HepG2 (cell line): ENCODE data around the gene IPCEF1. TPM values are rescaled to one million over a fixed set of nuclear protein-coding genes. Genes with fewer than 3 reads are reported as not detected.

Source experiments
- ATAC-seq: fragments of 200-7000 bp; cut with Tn5 transposase; 3 replicates; pipeline ENCODE4 v1.9.1; 2020; ENCODE audit warnings: mild to moderate bottlenecking, moderate library complexity
- BruUV-seq: library from RNA; stranded (reverse); fragments of 400-500 nt; replicated peaks from 2 replicates; lab custom pipeline; 2021; lab: Mats Ljungman, UMichigan
- CTCF ChIA-PET: fragments of 300-600 bp; formaldehyde crosslinking; extraction: SDS; loops from one replicate; lab custom pipeline; 2021; ENCODE audit warnings: low total read pairs, inconsistent platforms, low intra/inter-chr PET ratio; lab: Yijun Ruan, JAX
- POLR2A ChIA-PET: fragments of 350-600 bp; sonication (Branson Sonifier 250); formaldehyde crosslinking; loops from one replicate; lab custom pipeline; 2020; ENCODE audit warnings: antibody characterized with exemption, inconsistent platforms; lab: Yijun Ruan, JAX
- DNase-seq: peaks from one replicate; pipeline ENCODE4 v3.0.0-alpha.2; 2015; ENCODE audit warnings: low spot score
- FAIRE-seq: peaks from 3 replicates; lab custom pipeline; 2011; peaks lifted over from hg19 to GRCh38; lab: Jason Lieb, UNC
- H2AFZ ChIP-seq: one replicate; pipeline ENCODE4 v1.6.1; 2011; ENCODE audit warnings: low read length, inconsistent platforms
- H3K27ac ChIP-seq: fragments of 300-600 bp; 3 replicates; pipeline ENCODE4 v1.8.0; 2011; ENCODE audit warnings: mixed run types, mild to moderate bottlenecking, mixed read lengths, low read length, inconsistent platforms; ENCODE audit not compliant: insufficient read depth; ENCODE audit errors: extremely low read length
- H3K27me3 ChIP-seq, 2 experiments: fragments of 200-600 bp in 1 of 2; 2 replicates in 1 of 2; 3 replicates in 1 of 2; pipeline versions ENCODE4 v1.6.0 to v1.8.0; 2011; ENCODE audit warnings: low read length in 2 of 2, mild to moderate bottlenecking in 2 of 2, moderate library complexity in 2 of 2, inconsistent platforms in 1 of 2; ENCODE audit not compliant: insufficient read depth in 2 of 2, control insufficient read depth in 1 of 2
- H3K36me3 ChIP-seq, 2 experiments: fragments of 200-600 bp in 1 of 2; replicated peaks in 1 of 2; 2 replicates in 1 of 2; 3 replicates in 1 of 2; pipeline versions ENCODE4 v1.5.1 to v1.8.0; 2011; ENCODE audit warnings: low read length in 2 of 2, inconsistent platforms in 1 of 2; ENCODE audit not compliant: insufficient read depth in 2 of 2, control insufficient read depth in 1 of 2
- H3K4me1 ChIP-seq: 2 replicates; pipeline ENCODE4 v1.5.1; 2012; ENCODE audit warnings: low read length, inconsistent platforms; ENCODE audit not compliant: insufficient read depth
- H3K4me2 ChIP-seq: 2 replicates; pipeline ENCODE4 v1.6.0; 2011; ENCODE audit warnings: low read depth, low read length, inconsistent platforms
- H3K4me3 ChIP-seq, 3 experiments: fragments of 200-600 bp in 1 of 3; sonication (generic), shearing (Covaris generic) in 1 of 3; replicated peaks in 1 of 3; 2 replicates each; pipeline ENCODE4 v1.5.1; 2011 to 2016; ENCODE audit warnings: low read length in 3 of 3, inconsistent platforms in 2 of 3, low read depth in 2 of 3, mild to moderate bottlenecking in 2 of 3, control low read depth in 1 of 3, mixed read lengths in 1 of 3; ENCODE audit not compliant: insufficient read depth in 1 of 3
- H3K79me2 ChIP-seq: one replicate; pipeline ENCODE4 v1.6.1; 2011; ENCODE audit warnings: low read length, inconsistent platforms; ENCODE audit not compliant: insufficient read depth
- H3K9ac ChIP-seq: 2 replicates; pipeline ENCODE4 v1.6.0; 2011; ENCODE audit warnings: mild to moderate bottlenecking, low read depth, low read length, inconsistent platforms; ENCODE audit not compliant: insufficient read depth
- H3K9me3 ChIP-seq: 2 replicates; pipeline ENCODE4 v1.5.1; 2012; ENCODE audit warnings: mild to moderate bottlenecking, low read length
- H4K20me1 ChIP-seq: 2 replicates; pipeline ENCODE4 v1.6.0; 2011; ENCODE audit warnings: inconsistent platforms, mild to moderate bottlenecking, low read length, moderate library complexity; ENCODE audit not compliant: insufficient read depth
- NBN ChIP-seq: fragments of 450-650 bp; conservative IDR thresholded peaks from 2 replicates; pipeline ENCODE4 v1.6.1; 2017
- PAWR ChIP-seq: sonication (generic); formaldehyde crosslinking; IDR thresholded peaks from 2 replicates; pipeline ENCODE4 v1.4.0; 2020; ENCODE audit warnings: missing genetic modification reagents, mild to moderate bottlenecking, borderline replicate concordance
- RNF2 ChIP-seq: fragments of 450-650 bp; conservative IDR thresholded peaks from 2 replicates; pipeline ENCODE4 v1.6.1; 2016; ENCODE audit warnings: low read depth
- RORA ChIP-seq: sonication (generic); formaldehyde crosslinking; IDR thresholded peaks from 2 replicates; pipeline ENCODE4 v1.5.0; 2020; ENCODE audit warnings: mild to moderate bottlenecking, missing genetic modification reagents, moderate library complexity
- TGIF2 ChIP-seq: IDR thresholded peaks from 2 replicates; pipeline ENCODE4 v1.6.1; 2016; ENCODE audit warnings: control low read depth, missing compliant biosample characterization
- ZMAT5 ChIP-seq: sonication (generic); formaldehyde crosslinking; IDR thresholded peaks from 2 replicates; pipeline ENCODE4 v1.5.0; 2020; ENCODE audit warnings: mild to moderate bottlenecking, low read depth, missing genetic modification reagents, borderline replicate concordance
- ZNF180 ChIP-seq: sonication (generic); formaldehyde crosslinking; IDR thresholded peaks from 2 replicates; pipeline ENCODE4 v1.4.0; 2020; ENCODE audit warnings: low read depth, missing genetic modification reagents, borderline replicate concordance
- ZNF33B ChIP-seq: sonication (generic); formaldehyde crosslinking; IDR thresholded peaks from 2 replicates; pipeline ENCODE4 v1.5.1; 2020; ENCODE audit warnings: mild to moderate bottlenecking, missing genetic modification reagents
- ZNF564 ChIP-seq: sonication (generic); formaldehyde crosslinking; IDR thresholded peaks from 2 replicates; pipeline ENCODE4 v1.8.1; 2023; ENCODE audit warnings: mild to moderate bottlenecking, missing genetic modification reagents
- ZNF710 ChIP-seq: sonication (generic); formaldehyde crosslinking; IDR thresholded peaks from 2 replicates; pipeline ENCODE4 v1.5.0; 2020; ENCODE audit warnings: mild to moderate bottlenecking, missing genetic modification reagents, borderline replicate concordance
- ZNF777 ChIP-seq: sonication (generic); formaldehyde crosslinking; IDR thresholded peaks from 2 replicates; pipeline ENCODE4 v1.4.0; 2020; ENCODE audit warnings: missing genetic modification reagents
- ZSCAN30 ChIP-seq: sonication (generic); formaldehyde crosslinking; IDR thresholded peaks from 2 replicates; pipeline ENCODE4 v1.5.0; 2020; ENCODE audit warnings: mild to moderate bottlenecking, missing genetic modification reagents
- WGBS: methylation state at CpG from one replicate; pipeline ENCODE4 v1.1.6; 2017; ENCODE audit warnings: low lambda C conversion rate; 5-methylcytosine and 5-hydroxymethylcytosine counted together
- in situ Hi-C: cut with HindIII; loops from 2 replicates; pipeline ENCODE4 v1.10.0; 2017; ENCODE audit warnings: low pct_unique_long_range_greater_than_20kb; ENCODE audit not compliant: extremely low pct_ligation_motif_present
- intact Hi-C: fragments of 100-400 bp; cut with micrococcal nuclease; formaldehyde crosslinking; loops from one replicate; pipeline ENCODE4 v1.10.0; 2022; ENCODE audit not compliant: unreplicated experiment
- polyA plus RNA-seq, 8 experiments: library from polyadenylated mRNA; depleted of rRNA in 3 of 8; stranded (reverse) in 7 of 8; unstranded in 1 of 8; fragments of >200 nt; fragmentation: Illumina TruSeq in 4 of 8; extraction: Trizol in 4 of 8; gene quantifications; 2 replicates each; pipeline versions ENCODE4 v1.2.1 to v1.2.3, GENCODE V29; 2011 to 2016; ENCODE audit warnings: low read depth in 4 of 8, missing spikeins in 1 of 8, mixed read lengths in 1 of 8; ENCODE audit not compliant: insufficient read depth in 1 of 8
- total RNA-seq, 5 experiments: library from RNA; depleted of rRNA; stranded (reverse); fragments of >200 nt; fragmentation: Illumina TruSeq; extraction: Trizol; gene quantifications; 2 replicates each; pipeline ENCODE4 v1.2.3, GENCODE V29; 2016; ENCODE audit warnings: low read depth in 1 of 5
- TF ChIP-seq, protein P1 (sequence below): sonication (generic); formaldehyde crosslinking; IDR thresholded peaks from 2 replicates; pipeline ENCODE4 v1.4.0; 2020; ENCODE audit warnings: missing genetic modification reagents, mild to moderate bottlenecking, borderline replicate concordance
- TF ChIP-seq, protein P2 (sequence below): sonication (generic); formaldehyde crosslinking; IDR thresholded peaks from 2 replicates; pipeline ENCODE4 v1.5.1; 2020; ENCODE audit warnings: missing genetic modification reagents, mild to moderate bottlenecking, borderline replicate concordance

IPCEF1 gene
- total and polyA plus RNA-seq, 2 of the 13 experiments (the other 11 are each of a cell fraction or from before 2014, with no cell fraction given), result 0.03 TPM; not detected in 1

- Histone ChIP-seq H3K4me1 (no peaks in the 10 kb centered on the region), H3K36me3 (no peaks in the 10 kb centered on the region), H3K4me2 (no peak overlapping the region), H3K79me2 (no peaks in the 10 kb centered on the region), H4K20me1 (no peaks in the 10 kb centered on the region), H2AFZ (no peak overlapping the region), H3K27me3 (peaks cover 0 to 40% of the 10 kb centered on the region in 2 experiments; a peak in 2 of 5 replicates), H3K4me3 (no peak overlapping the region), H3K9me3 (no peaks in the 10 kb centered on the region), H3K9ac (no peak overlapping the region), H3K27ac (no peak overlapping the region)
- FAIRE-seq, result no peak
- no peak for TF ChIP-seq ZNF180 (CRISPR knock-in tag)
- TF ChIP-seq NBN, result no peak
- TF ChIP-seq ZSCAN30 (CRISPR knock-in tag), result no peak
- TF ChIP-seq TGIF2 (CRISPR knock-in tag), result no peak
- no peak for TF ChIP-seq RORA (CRISPR knock-in tag)
- intact Hi-C loops, result no loop called here
- no peak for DNase-seq
- 50% methylated on average over 7 of the region's 7 CpGs for WGBS
- no TSS peak for BruUV-seq
- ChIA-PET POLR2A (no interaction called here), CTCF (no interaction called here)
- ATAC-seq, result no peak
- in situ Hi-C loops, result no loop called here
Measured at GRCh38 chr6:154246723-154247118, 109.9 kb downstream of the IPCEF1 start.

GRCh38 chr6:154245506-154245905 is 111.1 kb downstream of the IPCEF1 start:
- H3K4me3 ChIP-seq, result no peak overlapping the region
- H3K9ac ChIP-seq, result no peak overlapping the region
- DNase-seq (no peak), ATAC-seq (no peak), FAIRE-seq (no peak)
- CTCF ChIA-PET, result no interaction called here
- in situ Hi-C loops, result no loop called here
- no peaks in the 10 kb centered on the region for H3K4me1 ChIP-seq
- intact Hi-C loops, result no loop called here
- no peak overlapping the region for H3K4me2 ChIP-seq
- POLR2A ChIA-PET, result no interaction called here
- H4K20me1 ChIP-seq, result no peaks in the 10 kb centered on the region
- no TSS peak for BruUV-seq
- no peaks in the 10 kb centered on the region for H3K36me3 ChIP-seq
- H3K27me3 ChIP-seq, result peaks cover 0 to 39% of the 10 kb centered on the region in 2 experiments; a peak in 2 of 5 replicates
- H3K27ac ChIP-seq, result no peak overlapping the region
- H3K79me2 ChIP-seq, result no peaks in the 10 kb centered on the region
- no peak overlapping the region for H2AFZ ChIP-seq
- WGBS, result 12% methylated on average over 5 of the region's 5 CpGs
- no peaks in the 10 kb centered on the region for H3K9me3 ChIP-seq
- no peak for TF ChIP-seq ZNF564 (CRISPR knock-in tag)
- no peak for TF ChIP-seq ZNF710 (CRISPR knock-in tag)
- no peak for TF ChIP-seq PAWR (CRISPR knock-in tag)
- TF ChIP-seq ZMAT5 (CRISPR knock-in tag), result no peak
- TF ChIP-seq ZNF33B (CRISPR knock-in tag), result no peak
- TF ChIP-seq, protein P1, sequence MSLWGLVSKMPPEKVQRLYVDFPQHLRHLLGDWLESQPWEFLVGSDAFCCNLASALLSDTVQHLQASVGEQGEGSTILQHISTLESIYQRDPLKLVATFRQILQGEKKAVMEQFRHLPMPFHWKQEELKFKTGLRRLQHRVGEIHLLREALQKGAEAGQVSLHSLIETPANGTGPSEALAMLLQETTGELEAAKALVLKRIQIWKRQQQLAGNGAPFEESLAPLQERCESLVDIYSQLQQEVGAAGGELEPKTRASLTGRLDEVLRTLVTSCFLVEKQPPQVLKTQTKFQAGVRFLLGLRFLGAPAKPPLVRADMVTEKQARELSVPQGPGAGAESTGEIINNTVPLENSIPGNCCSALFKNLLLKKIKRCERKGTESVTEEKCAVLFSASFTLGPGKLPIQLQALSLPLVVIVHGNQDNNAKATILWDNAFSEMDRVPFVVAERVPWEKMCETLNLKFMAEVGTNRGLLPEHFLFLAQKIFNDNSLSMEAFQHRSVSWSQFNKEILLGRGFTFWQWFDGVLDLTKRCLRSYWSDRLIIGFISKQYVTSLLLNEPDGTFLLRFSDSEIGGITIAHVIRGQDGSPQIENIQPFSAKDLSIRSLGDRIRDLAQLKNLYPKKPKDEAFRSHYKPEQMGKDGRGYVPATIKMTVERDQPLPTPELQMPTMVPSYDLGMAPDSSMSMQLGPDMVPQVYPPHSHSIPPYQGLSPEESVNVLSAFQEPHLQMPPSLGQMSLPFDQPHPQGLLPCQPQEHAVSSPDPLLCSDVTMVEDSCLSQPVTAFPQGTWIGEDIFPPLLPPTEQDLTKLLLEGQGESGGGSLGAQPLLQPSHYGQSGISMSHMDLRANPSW (CRISPR knock-in tag), result no peak
- no peak for TF ChIP-seq RNF2
- no peak for TF ChIP-seq ZNF777 (CRISPR knock-in tag)
- TF ChIP-seq, protein P2, sequence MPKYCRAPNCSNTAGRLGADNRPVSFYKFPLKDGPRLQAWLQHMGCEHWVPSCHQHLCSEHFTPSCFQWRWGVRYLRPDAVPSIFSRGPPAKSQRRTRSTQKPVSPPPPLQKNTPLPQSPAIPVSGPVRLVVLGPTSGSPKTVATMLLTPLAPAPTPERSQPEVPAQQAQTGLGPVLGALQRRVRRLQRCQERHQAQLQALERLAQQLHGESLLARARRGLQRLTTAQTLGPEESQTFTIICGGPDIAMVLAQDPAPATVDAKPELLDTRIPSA, result no peak
